AG04449 (cell line): ENCODE measurements around the gene HGF.
"Not testable (repeated sequence)": the region's sequence is repeated elsewhere in the genome, so short reads cannot be mapped to it uniquely, and the experiment has no call there.

Experiments used
- CTCF ChIA-PET: fragments of 350-600 bp; formaldehyde crosslinking; extraction: SDS; loops from one replicate; lab custom pipeline; 2021; ENCODE audit warnings: antibody characterized with exemption; lab: Yijun Ruan, JAX
- POLR2A ChIA-PET: fragments of 400-600, 350-600 bp; formaldehyde crosslinking; extraction: SDS; loops from one replicate; lab custom pipeline; 2020; ENCODE audit warnings: antibody characterized with exemption, inconsistent platforms; lab: Yijun Ruan, JAX
- DNase-seq: peaks from one replicate; pipeline ENCODE4 v3.0.0-alpha.2; 2010; ENCODE audit warnings: low read depth, low spot score
- H3K4me3 ChIP-seq: 2 replicates; pipeline ENCODE4 v1.5.1; 2011; ENCODE audit warnings: low read depth, mild to moderate bottlenecking, control low read depth, low read length
- CTCF ChIP-seq: IDR thresholded peaks from one replicate; pipeline ENCODE4 v1.5.1; 2011; ENCODE audit warnings: mild to moderate bottlenecking, moderate library complexity, low read length, control low read depth, inconsistent platforms; ENCODE audit not compliant: insufficient read depth; ENCODE audit errors: missing control alignments

HGF gene

GRCh38 chr7:81740403-81740802 lies 29.4 kb downstream of the HGF start:
- H3K4me3 ChIP-seq: no peak overlapping the region

GRCh38 chr7:81736091-81736490 lies 33.8 kb downstream of the HGF start:
- ChIA-PET POLR2A (no interaction called here), CTCF (no interaction called here)
- TF ChIP-seq CTCF: no peak
- no peak overlapping the region for H3K4me3 ChIP-seq
- no peak for DNase-seq

More at GRCh38 chr7:81740403-81740802, 29.4 kb downstream of the HGF start:
- ChIA-PET CTCF (no interaction called here), POLR2A (no interaction called here)
- DNase-seq: no peak
- no peak for TF ChIP-seq CTCF

GRCh38 chr7:81725812-81726127 lies 44.1 kb downstream of the HGF start:
- H3K4me3 ChIP-seq: no peak overlapping the region
- POLR2A ChIA-PET: no interaction called here
- CTCF ChIA-PET: interaction anchor here (0.9 to 3.0 kb wide), 4 partner anchors 9 to 225 kb away, joined by 3 to 15 read pairs (median 4); no protein-coding TSS in a partner anchor
- TF ChIP-seq CTCF: no peak
- DNase-seq: peak; percentile 86

GRCh38 chr7:81725003-81725811 lies 44.6 kb downstream of the HGF start:
- CTCF ChIA-PET: interaction anchor here (0.9 to 3.0 kb wide), 4 partner anchors 8 to 225 kb away, joined by 3 to 15 read pairs (median 4); no protein-coding TSS in a partner anchor
- no peak for TF ChIP-seq CTCF
- DNase-seq: no peak
- no peak overlapping the region for H3K4me3 ChIP-seq
- POLR2A ChIA-PET: no interaction called here

- CTCF ChIA-PET, H3K4me3 ChIP-seq, POLR2A ChIA-PET, DNase-seq: not testable (repeated sequence)
Observed at GRCh38 chr7:81722250-81722649, 47.6 kb downstream of the HGF start.

- no peak for TF ChIP-seq CTCF
- ChIA-PET CTCF (interaction anchor here (1.3 kb wide), 1 partner anchor 221 kb away, joined by 3 read pairs; no protein-coding TSS in a partner anchor), POLR2A (no interaction called here)
- DNase-seq: no peak
- no peak overlapping the region for H3K4me3 ChIP-seq
Observed at GRCh38 chr7:81721437-81721836, 48.4 kb downstream of the HGF start.
